Measurements from ENCODE around the gene DSCAML1.

Gene DSCAML1

DNA sequence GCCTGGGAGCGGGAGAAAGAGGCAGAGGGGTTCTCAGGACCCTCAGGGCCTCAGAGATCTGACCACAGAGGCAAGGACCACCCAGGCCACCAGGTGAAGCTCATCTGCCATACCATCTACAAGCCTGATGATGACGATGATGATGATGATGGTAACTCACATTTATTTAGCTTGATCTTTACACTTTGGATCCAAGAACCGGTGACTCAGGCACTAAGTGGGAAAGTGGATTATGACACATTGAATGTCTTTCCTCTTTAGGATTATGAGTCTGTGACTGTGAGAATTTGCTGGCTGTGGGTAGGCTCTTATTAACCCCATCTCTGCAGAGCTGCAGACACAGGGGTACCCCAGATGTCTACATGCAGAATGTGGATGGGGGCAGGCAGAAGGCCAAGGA is 110.3 kb downstream of the DSCAML1 start:
- no peak for DNase-seq

DNA sequence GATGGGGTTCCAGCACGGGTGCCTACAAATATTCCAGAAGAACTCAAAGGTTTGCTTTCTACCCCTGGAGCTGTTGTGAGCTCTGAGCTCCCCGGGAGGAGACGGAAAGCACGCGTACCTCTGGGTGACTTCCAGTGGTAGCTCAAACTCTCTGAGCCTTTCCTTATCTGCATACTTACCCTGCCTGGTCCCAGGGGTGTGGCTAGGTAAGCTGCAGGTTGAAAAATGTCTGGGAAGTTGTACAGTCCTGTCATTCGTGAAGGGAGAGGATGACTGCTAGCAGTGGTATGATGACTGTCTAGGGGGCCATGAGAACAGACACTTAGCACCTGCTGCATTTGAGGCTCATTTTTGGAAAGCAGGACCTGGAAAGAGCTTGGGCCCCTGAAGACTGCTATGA is 111.5 kb downstream of the DSCAML1 start:
- DNase-seq: no peak

DNA sequence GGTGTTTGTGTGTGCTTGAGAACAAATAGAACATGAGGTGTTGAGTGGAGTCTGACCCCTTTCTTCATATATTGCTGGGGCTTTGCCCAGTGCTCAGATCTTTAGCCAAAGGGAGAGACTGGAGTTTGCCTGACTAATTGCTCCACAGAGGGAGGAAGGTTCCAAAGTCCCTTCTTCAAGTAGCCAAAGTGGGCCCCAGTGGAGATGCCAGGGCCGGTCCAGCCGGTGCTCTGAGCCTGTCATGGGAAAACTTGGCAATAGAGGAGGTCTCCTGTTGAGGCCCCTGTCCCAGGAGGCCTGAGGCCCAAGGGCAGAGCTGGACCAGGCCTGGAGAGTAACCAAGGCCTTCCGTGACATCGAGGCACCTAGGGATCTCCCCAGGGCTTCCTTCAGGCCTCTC is 112.3 kb downstream of the DSCAML1 start:
- DNase-seq: no peak

DNA sequence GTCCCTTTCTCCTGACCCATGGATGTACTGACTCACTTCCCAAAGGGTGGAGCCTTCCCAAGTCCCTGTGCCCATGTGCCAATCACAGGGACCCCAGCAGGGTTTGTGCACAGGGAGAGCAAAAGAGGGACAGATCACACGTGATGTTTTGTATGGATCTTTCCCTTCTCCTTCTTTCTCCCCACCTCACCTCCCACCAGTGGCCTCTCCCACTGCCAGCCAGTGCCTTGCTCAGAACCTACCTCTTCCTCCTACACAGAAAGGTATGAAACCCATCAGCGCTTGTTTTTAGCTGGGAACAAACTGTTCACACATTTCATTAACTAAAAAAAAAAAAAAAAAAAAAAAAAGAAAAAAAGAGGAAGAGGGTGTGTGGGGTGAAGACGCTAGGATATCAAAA is 112.9 kb downstream of the DSCAML1 start:
- DNase-seq: no peak

DNA sequence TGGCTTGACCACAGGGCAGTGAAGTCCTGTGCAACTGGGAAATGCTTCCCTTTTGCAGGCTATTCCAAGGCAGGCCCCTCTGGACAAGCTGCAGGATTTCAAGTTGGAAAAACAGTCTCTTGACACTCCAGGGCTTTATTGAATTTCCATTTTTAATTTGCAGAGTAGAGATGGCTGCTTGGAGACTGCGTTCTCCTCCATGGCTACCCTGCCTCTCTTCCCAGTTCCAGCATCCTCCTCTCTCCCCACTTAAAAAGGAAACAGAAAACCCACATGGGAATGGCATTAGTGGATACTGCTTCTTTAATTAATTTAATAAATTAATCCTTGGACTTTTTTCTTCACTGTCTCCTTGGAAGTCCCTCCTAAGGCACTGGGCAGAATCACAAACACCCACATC is 115.6 kb downstream of the DSCAML1 start:
- DNase-seq: no peak

DNA sequence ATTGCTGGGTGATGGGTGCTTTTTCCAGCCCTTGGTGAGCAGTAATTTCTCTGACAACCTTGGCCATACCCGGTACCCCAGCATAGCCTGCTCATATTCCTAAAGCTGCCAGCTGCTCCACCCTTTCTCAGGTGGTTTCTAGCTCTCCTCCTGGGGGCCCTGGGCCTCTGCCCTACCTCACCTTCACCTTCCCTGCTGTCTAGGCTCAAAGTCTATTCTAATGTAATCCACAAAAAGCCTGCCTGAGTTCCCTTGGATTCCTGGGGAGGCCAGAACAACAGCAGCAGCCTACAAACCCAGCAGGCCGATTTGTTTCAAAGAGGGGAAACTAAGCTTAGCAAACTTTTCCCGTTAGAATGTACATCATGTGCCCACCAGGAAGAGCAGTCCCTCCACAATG is 117.6 kb downstream of the DSCAML1 start:
- DNase-seq: no peak

DNA sequence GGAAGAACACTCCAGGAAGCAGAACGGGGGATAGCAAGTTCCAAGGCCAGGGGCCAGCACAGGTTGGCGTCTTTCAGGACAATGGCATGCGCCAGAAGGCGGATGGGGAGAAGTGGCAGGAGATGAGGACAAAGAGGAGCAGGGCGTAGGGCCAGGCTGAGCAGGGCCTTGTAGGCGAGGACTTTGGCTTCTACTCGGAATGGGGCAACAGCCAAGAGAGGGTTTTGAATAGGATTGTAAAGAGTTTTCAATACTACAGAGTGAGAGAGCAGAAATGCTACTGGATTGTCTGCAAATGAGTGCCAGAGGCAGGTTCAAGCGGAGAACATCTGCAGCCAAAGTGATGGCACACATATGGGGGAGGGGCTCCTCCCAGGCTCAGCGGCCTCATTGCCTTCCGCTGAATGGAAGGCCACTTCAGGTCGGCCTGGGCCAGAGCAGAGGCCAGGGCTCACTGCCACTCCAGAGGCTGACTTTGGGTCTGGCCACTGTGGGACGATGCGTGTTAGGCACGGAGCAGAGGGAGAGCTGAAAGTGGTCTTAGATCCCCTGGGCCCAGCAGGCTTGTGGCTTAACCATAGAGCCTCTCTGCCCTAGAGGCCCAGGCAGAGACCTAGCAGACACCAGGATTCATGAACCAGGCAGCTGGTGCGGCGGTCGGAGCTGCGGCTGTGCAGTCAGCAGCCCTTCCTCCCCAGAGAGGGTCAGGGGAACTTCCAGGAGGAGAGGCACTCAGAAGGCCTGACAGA is 118.2 kb downstream of the DSCAML1 start:
- no peak for DNase-seq

DNA sequence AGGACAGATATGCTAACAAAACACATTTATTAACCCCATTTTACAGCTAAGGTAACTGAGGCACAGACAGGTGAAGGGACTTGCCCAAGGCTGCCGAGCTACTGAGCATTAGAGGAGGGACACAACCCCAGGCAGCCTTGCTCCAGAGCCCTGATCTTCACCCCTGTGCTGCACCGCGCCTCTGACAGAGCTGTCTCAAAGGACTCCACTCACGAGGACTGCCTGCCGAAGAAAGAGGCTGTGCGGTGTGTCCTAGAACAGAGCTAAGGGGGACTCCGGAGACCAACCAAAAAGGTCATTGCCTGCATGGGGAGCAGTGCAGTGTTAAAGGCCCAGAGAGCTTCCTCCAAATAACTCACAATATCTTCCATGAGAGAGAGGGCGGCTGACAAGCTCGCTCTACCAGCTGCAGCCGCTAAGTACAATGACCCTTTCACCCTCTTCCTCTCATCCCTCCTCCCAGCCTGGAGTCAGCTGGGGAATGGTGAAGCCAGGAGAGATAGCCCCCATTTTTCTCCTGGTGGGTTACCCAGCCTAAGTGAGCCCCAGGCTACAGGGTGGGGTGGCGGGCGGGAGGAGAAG is 119.2 kb downstream of the DSCAML1 start:
- no peak for DNase-seq

DNA sequence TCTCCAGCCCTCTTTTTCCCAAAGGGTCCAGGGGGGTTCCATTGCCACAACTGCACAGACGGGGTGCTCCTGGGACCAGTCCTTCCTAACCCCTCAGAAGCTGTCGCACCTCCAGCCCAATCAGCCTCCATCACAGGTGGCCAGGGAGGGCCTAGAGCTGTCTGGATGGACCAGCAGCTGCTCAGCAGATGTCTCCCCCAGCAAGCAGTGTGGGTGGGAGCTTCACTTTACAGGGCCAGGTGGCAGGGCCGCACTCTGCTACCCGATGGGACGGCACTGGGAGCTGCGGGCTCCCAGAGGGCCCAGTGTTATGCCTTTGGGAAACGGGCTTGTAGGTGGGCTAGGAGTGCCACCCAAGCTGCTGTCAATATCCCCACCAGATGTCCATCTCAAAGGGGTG is 120.5 kb downstream of the DSCAML1 start:
- no peak for DNase-seq

DNA sequence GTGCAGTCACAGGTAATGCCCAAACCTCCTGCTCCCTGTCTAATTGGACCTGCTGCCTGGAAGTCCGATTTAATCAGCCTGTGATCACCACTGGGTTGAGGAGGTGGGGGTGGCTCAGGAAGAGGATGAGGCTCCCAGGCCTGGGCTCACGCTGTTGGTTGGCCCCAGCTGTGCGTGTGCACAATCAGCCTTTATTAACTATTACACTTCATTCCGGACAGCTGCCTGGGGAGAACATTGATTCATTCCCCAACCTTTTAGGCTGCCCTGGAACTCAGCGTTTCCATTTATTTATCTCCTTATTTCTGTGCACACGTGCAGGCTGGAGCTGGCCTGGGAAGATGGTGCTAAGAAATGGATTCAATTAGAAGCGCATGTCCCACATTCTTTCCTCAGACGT is 123.4 kb downstream of the DSCAML1 start:
- DNase-seq: no peak

DNA sequence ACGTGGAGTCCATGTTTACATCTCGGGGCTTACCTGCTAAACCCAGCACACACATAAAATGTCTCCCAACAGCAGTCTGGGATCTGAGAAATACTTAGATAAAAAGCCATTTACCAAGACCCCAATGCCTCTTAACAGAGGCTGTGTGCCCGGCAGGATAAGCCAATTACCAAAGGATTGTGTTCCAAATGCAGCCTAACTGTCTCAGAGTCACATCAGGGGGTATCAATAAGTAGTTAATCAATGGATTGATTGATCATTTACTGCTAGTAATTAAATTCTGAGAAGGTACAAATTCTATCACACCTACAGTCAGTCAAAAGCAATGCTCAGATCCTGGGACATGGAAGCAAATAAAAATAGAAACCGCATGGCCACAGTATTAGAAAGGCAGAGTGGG is 125.6 kb downstream of the DSCAML1 start:
- no peak for DNase-seq

DNA sequence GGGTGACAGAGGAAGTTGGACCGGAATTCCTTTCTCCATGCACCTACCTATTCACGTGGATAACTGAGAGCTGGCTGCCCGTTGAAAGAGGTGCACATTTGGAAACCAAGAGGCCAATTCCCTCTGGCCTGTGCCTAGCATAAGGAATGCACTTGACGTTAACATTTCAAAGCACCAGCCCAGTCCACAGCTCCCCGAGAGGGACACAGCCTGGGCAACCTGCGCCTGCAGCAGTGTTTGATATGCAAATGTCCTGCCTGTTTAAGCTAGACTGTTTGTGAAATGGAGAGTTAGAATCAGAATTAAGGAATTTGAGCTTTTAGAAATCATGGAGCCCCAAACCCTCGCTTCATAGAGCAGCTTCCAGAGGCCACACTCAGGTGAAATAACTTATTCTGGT is 126.1 kb downstream of the DSCAML1 start:
- no peak for DNase-seq

DNA sequence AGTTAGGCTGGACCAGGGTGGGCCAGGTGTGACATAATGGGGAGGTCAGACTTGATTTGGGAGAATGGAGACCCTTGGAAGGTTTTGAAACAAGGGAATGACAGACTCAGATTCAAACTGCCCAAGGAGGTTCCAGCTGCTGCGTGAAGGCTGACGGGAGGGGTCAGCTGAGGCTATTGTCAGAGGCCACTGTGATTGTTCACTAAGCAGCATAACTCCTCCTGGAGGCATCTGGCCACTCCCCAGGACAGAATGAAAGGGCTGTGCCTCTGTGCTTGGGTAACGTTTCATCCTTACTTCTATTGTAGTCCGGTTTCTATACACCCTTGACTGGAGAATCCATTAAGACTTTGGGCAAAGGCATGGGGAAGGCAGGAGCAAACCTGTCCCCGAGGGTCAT is 126.6 kb downstream of the DSCAML1 start:
- no peak for DNase-seq

DNA sequence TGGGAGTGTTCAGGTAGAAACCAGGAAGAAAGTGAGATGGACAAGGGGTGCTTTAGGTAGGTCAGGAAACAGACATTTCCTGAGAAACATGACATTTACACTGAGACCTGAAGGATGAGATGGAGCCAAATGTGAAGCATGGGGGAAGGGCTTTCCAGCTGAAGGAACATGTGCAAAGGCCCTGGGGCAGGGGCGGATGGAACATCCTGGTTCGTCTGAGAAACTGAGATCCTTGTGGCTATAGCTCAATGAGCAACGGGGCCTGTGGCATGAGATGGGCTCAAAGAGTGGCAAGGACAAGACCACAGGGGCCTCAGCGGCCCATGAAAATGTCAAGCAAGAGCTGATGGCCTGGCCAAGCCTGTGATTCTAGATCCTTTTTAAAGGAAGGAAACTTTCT is 127.4 kb downstream of the DSCAML1 start:
- no peak for DNase-seq

DNA sequence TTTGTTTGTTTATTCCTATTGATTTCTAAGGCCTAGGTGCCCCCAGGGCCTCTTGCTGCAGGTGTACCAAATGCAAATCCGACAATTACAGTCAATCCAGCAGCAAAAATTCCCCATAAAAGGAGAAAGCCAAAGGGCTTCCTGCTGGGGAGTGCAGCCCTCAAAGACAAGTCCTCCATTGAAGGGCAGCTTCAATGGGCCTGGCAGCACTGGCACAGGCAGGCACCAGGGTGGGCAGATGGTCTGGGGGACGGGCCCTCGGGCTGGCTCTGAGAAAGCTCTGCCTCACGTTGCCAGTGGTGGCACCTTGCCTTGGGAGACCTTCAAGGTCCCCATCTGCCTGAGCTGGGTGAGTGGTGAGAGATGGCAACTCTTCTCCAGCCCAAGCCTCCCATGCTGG is 128.0 kb downstream of the DSCAML1 start:
- no peak for DNase-seq

DNA sequence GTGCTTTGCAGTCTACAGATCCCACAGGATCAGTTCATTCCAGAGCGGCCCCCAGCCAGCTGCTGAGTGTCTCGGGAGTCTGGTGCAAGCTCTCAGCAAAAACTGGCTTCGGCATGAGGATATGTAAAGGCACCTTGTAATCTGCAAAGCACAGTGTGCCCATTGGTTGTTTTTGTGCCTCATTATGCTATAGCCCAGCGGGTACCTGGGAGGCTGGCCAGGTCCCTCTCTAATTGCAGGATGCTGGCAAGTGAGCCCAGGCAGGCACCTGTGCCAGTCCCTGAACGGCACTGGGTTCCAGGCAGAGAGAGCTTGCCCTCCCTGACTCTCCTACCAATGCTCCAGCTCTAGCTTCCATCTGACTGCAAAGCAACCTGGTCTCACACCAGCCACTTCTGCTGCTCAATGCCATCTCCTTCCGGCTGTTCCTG is 128.7 kb downstream of the DSCAML1 start:
- DNase-seq: no peak

DNA sequence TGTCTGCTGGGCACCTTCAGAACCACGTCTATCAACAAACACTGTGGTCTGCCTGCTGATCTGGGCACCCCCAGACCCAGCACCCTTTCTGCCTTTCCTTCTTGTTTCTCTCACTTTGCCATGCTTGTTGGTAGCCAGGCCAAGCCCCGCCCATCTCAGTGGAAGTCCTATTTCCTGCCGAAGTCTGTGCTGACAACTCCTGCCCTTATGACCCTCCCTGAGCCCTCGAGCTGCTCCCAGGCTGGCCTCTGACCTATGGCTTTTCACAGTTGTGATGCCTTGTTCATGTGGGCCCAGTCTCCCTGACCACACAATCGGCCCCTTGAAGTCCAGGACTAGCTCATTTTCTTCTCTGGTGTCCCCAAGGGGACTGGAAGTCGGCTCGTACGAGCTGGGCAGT is 132.1 kb downstream of the DSCAML1 start:
- no peak for DNase-seq

DNA sequence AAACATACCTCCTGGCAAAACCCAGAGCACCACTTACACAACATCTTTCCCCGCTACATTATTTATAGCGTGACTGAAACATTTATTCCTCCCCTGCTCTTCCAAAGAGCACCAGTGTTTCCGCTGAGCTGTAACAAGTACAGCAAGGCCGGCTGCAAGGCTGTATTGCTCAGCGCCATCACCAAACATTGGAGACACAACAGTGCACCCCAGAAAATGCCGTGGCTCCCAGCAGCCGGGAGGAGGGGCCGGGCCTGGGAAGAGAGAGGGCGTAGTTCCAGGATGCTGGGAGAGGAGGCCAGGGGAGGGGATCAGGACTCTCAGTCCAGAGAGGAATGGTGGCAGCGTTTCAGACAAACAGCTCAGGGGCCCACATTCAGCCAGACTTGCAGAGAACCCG is 133.2 kb downstream of the DSCAML1 start:
- no peak for DNase-seq

DNA sequence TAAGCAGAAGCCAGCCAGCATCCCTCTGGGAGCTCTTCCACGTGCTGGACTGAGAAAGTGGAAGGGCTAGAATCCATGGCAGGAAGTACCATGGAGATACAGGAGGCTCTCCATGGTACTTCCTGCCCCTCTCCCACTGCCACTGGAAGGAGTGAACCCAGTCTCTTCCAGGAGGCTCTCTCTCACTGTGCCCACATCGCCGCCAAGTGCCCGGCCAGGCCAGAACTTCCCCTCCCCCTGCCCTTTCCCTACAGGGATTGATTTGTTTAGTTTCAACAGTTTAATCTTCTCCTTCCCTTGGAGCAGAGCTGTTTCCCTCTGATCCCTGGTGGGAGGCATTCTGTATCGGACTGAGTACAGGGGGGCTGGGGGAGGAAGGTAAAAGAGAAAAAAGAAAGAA is 133.6 kb downstream of the DSCAML1 start:
- DNase-seq: no peak

DNA sequence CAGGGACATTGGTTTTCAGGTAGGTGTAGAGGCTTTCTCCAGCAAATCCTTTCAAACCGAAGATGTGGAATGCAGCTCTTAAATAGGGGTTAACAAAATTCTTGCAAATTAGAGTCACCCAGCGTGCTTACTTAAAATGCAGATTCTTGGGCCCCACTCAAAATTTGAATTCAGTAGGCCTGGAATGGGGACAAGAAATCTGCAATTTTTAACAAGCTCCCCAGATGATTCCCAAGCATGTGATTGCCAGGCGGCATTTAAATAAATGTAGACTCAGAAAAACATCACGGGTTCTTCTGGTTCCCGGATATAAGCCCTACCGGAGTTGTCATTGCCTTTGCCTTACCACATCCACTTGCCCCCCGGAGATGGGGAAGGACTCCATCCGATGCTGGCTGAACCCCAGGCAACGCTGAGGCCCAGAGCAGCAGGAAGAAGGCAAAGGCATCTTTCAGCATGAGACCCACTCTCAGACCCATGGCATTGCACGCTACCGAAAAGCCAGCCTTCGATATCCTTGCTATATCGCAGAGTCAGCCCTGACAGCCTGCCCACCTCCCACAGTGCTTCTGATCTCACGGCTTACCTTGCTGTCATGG is 134.2 kb downstream of the DSCAML1 start:
- DNase-seq: no peak

DNA sequence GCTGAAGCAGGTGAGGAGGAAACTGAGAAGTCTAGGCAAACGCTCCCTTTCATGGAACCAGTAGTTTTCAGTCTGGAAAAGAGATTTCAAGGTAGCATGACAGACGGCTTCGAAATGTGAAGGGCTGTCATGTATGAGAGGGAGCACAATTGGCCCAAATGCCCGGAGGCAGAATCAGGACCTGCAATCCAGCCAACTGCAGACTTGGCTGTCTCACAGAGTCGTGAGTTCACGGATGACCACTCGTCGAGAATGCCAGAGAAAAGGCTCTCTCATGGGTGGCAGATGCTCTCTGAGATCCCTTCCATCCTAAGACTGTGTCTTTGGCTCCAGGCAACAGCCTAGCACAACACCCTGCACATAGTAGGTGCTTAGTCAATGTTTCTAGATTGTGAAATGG is 134.8 kb downstream of the DSCAML1 start:
- DNase-seq: no peak

DNA sequence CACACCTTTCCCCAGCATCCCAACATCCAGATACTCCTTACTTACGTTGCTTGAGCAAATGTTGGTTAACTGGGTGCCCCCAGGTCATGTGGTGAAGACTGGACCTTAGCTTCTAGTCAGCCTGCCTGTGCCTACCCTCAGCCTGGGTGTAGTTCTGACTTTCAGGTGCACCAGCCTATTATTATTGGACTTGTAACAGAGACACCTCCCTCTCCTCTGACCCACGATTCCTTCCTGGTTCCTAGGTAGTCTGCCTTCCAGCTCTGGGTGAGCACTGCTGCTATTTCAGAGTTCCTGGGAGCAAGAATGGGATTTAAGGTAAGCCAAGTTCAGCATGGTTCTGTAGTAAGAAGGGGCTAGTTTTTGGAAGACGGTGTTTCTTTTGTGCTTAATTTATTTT is 138.2 kb downstream of the DSCAML1 start:
- no peak for DNase-seq

DNA sequence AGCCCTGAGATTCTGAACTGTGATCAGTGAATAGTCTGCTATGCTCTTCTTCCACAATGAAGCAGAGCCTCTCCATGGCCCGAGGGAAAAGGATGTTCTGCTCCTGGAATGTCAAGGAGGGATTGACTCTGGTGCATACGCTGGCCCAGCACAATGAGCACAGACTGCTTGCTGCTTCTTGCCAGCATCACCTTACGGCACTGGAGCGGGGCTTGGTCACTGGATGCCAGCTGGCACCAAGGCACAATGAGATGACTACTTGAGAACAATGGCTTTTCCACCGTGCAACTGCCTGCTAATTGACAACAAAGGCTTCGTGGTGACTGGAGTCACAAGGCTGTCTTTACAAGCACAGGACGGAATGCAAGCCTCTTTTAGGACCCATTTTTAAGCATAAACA is 139.2 kb downstream of the DSCAML1 start:
- no peak for DNase-seq

All from activated gamma-delta T cell treated with Interleukin-2 at 50 U/mL for 16 hours (primary cell).